ENCODE data around the gene NEK2. TPM values are rescaled to one million over a fixed set of nuclear protein-coding genes. Genes with fewer than 3 reads are reported as not detected.

The NEK2 gene
- total and polyA plus RNA-seq, 10 donors = 0.38 to 5.5 (median 2.0) TPM

DNA sequence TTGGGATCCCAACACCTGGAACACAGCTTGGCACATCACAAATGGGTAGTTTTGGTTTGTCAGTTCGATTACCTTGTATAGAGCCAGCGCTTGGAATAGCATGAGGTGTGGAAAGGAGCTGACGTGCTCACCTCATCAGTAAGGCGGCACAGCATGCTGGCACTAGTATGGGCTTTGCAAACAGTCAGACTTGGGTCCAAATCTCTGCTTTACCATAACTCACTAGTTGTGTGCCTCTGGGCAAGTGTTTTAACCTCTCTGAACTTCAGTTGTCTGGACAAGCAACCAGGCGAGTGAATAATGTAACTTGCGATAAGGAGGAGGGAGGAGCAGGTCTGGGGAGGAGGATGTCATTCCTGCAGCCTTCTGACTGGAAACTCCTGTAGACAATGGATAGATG lies 26.3 kb upstream of the NEK2 start:
- no peak for DNase-seq
- Histone ChIP-seq H3K4me1 (peaks cover 8 to 47% (median 25%) of the 10 kb centered on the region in 6 donors), H3K36me3 (no peaks in the 10 kb centered on the region), H3K27me3 (replicated peaks in 1 of 7) (no peaks in the 10 kb centered on the region), H3K4me3 (no peak overlapping the region), H3K27ac (no peak overlapping the region), H3K9me3 (no peaks in the 10 kb centered on the region)
- 93 to 98% (median 95%) methylated on average over 6 of the region's 6 CpGs for WGBS, 5 donors
- intact Hi-C loops (cut with DNase I; ENCODE audit: low total_unique reads) = loop anchor here (10.0 kb wide), 1 partner anchor 323 kb away; no protein-coding TSS in a partner anchor
- TF ChIP-seq CTCF (IDR thresholded peaks at IDR 0.05 in 8 of 11, conservative IDR thresholded peaks at IDR 0.05 in 3 of 11) (no peak), POLR2AphosphoS5 (IDR thresholded peaks at IDR 0.05) (no peak)

DNA sequence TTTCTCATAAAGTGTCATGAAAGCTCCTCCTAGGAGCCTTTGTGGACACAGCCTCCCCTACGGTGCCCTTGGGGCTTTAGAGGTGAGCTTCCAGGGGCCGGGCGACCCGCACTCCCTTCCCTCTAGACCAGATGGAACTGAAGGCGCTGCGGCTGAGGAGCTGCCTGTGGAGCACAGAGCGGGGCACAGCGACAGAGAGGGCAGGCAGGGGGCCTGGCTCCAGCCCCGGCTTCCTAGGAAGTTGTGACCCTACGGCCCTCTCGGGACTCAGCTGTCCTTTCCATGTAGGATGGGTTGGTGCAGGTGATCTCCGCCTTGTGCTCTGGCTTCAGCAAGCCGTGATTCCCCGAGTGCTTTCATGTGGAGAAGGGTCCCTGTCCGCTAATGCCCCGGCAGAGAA lies 23.6 kb upstream of the NEK2 start:
- Histone ChIP-seq H3K36me3 (no peaks in the 10 kb centered on the region), H3K4me3 (peak overlapping the region in 1 of 8 donors; percentile 58), H3K4me1 (peaks cover 16 to 54% (median 42%) of the 10 kb centered on the region in 6 donors), H3K9me3 (peaks cover 0 to 9% (median 6%) of the 10 kb centered on the region in 8 donors), H3K27me3 (replicated peaks in 1 of 7) (no peaks in the 10 kb centered on the region), H3K27ac (no peak overlapping the region)
- intact Hi-C loops (cut with DNase I; ENCODE audit: low total_unique reads) = loop anchor here (5.0 kb wide), 1 partner anchor 133 kb away; the partner anchor contains the start of gene LPGAT1
- 79 to 89% (median 82%) methylated on average over 5 to 16 of the region's 16 CpGs for WGBS, 5 donors
- TF ChIP-seq POLR2A (IDR thresholded peaks at IDR 0.05) (no peak), CTCF (IDR thresholded peaks at IDR 0.05 in 8 of 11, conservative IDR thresholded peaks at IDR 0.05 in 3 of 11) (no peak), POLR2AphosphoS5 (IDR thresholded peaks at IDR 0.05) (no peak)
- no peak for DNase-seq

DNA sequence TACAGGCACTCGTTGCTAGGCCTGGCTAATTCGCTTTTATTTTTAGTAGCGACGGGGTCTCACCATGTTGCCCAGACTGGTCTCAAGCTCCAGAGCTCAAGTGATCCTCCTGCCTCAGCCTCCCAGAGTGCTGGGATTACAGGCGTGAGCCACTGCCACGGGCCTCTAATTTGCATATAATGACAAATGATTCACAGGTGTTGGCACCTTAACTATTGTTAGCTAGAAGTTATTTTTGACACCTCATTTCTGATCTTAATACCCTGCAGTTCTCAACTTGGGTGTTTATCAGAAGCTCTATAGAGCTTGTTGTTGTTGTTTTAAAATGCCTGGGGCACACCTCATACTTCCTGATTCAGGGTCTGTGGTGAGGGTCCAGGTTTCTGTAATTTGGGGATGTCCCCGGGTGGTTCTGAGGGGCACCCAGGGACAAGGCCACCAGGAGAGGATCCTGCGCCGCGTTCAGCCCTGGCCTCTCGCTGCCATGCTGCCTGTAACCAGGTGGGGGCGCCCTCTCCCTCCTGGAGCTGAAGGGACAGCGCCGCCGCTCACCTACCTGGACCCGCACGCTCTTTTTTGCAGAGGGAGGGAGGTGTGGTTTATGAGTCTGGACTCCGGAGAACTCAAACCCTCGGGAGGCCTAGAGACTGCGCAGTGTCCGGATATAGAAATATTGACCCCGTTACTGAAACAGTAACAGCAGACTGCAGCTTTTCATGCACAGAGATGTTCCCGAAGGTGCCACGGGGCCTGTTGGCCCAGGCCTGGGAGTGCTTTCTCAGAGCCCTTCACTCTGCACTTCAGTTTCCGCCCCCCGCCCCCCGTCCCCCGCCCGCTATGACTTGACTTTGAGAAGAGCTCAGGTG lies 23.0 kb upstream of the NEK2 start:
- WGBS, 5 donors = 17 to 26% (median 19%) methylated on average over 22 to 29 of the region's 29 CpGs
- Histone ChIP-seq H3K27me3 (replicated peaks in 1 of 7) (no peaks in the 10 kb centered on the region), H3K36me3 (no peaks in the 10 kb centered on the region), H3K27ac (no peak overlapping the region), H3K4me1 (peaks cover 16 to 48% (median 42%) of the 10 kb centered on the region in 6 donors), H3K9me3 (peaks cover 0 to 16% (median 10%) of the 10 kb centered on the region in 8 donors), H3K4me3 (peak overlapping the region in 5 of 8 donors; percentile 17 to 58 (median 19))
- DNase-seq = peak; percentile 97
- intact Hi-C loops (cut with DNase I; ENCODE audit: low total_unique reads) = loop anchor here (5.0 kb wide), 1 partner anchor 134 kb away; the partner anchor contains the start of gene LPGAT1
- TF ChIP-seq CTCF (IDR thresholded peaks at IDR 0.05 in 8 of 11, conservative IDR thresholded peaks at IDR 0.05 in 3 of 11) (peak; percentile 87 to 99 (median 95)), POLR2AphosphoS5 (IDR thresholded peaks at IDR 0.05) (peak; percentile 51 to 73 (median 65)), POLR2A (IDR thresholded peaks at IDR 0.05) (no peak)

DNA sequence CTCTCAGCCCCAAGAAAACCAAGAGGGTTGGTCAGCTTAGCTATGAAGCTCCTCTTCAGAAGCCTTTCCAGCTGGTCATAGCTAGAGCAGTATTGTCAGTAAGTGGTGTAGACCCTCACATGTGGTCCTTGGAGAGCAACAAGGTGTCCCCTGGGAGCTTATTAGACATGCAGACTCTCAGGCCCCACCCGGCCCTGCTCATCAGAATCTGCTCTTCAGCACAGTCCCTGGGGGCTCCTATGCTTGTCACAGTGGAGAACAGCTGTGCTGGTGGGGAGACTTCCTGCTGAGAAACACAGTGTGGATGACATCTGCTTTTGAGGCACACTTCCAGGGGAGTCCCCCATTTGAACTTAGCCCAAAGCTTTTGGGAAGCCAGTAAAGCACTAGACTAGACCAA lies 21.9 kb upstream of the NEK2 start:
- Histone ChIP-seq H3K4me3 (no peak overlapping the region), H3K36me3 (no peaks in the 10 kb centered on the region), H3K9me3 (peaks cover 0 to 17% (median 10%) of the 10 kb centered on the region in 8 donors), H3K27me3 (replicated peaks in 1 of 7) (no peaks in the 10 kb centered on the region), H3K4me1 (peaks cover 16 to 48% (median 42%) of the 10 kb centered on the region in 6 donors), H3K27ac (no peak overlapping the region)
- TF ChIP-seq POLR2AphosphoS5 (IDR thresholded peaks at IDR 0.05) = peak in 2 of 3 donors; percentile 30 to 38
- no peak for TF ChIP-seq CTCF (IDR thresholded peaks at IDR 0.05 in 8 of 11, conservative IDR thresholded peaks at IDR 0.05 in 3 of 11)
- no peak for TF ChIP-seq POLR2A (IDR thresholded peaks at IDR 0.05)
- 48 to 81% (median 59%) methylated on average over 1 of the region's 1 CpG; no CpG with 5 or more reads in 1 of the 5 donors for WGBS, 5 donors
- intact Hi-C loops (cut with DNase I; ENCODE audit: low total_unique reads) = loop anchor here (5.0 kb wide), 1 partner anchor 135 kb away; the partner anchor contains the start of gene LPGAT1
- DNase-seq = peak; percentile 86

Measured in spleen (tissue), 11 donors.